ENCODE measurements around the gene BACH2. TPM values are rescaled to one million over a fixed set of nuclear protein-coding genes. Genes with fewer than 3 reads are reported as not detected.

BACH2 gene
- total and polyA plus RNA-seq, 10 of the 15 experiments (the other 5 are each of a cell fraction or from before 2014, with no cell fraction given) = 0.03 to 0.28 (median 0.04) TPM; not detected in 3

DNA sequence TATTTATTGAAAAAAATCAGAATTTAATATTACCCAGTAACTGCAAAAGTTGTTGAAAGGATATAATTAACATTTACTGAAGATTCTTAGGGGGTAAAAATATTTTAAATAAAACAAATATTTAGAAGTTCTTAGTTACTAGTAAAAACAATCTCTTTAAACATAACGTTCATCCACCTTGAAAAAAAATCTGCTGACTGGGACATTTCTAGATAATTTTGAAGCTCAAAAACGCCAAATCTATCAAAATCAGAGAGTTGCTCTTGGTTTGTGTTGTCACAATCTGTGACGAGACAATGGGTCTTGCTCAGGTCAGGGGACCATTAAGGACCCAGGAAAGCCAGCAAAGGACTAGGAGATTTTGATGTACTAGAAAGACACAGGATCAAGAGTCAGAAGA lies 177.0 kb downstream of the BACH2 start (continued):
- TF ChIP-seq, protein P1, sequence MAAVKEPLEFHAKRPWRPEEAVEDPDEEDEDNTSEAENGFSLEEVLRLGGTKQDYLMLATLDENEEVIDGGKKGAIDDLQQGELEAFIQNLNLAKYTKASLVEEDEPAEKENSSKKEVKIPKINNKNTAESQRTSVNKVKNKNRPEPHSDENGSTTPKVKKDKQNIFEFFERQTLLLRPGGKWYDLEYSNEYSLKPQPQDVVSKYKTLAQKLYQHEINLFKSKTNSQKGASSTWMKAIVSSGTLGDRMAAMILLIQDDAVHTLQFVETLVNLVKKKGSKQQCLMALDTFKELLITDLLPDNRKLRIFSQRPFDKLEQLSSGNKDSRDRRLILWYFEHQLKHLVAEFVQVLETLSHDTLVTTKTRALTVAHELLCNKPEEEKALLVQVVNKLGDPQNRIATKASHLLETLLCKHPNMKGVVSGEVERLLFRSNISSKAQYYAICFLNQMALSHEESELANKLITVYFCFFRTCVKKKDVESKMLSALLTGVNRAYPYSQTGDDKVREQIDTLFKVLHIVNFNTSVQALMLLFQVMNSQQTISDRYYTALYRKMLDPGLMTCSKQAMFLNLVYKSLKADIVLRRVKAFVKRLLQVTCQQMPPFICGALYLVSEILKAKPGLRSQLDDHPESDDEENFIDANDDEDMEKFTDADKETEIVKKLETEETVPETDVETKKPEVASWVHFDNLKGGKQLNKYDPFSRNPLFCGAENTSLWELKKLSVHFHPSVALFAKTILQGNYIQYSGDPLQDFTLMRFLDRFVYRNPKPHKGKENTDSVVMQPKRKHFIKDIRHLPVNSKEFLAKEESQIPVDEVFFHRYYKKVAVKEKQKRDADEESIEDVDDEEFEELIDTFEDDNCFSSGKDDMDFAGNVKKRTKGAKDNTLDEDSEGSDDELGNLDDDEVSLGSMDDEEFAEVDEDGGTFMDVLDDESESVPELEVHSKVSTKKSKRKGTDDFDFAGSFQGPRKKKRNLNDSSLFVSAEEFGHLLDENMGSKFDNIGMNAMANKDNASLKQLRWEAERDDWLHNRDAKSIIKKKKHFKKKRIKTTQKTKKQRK (IDR thresholded peaks at IDR 0.05; ENCODE audit: low read depth, low read length) = no peak

DNA sequence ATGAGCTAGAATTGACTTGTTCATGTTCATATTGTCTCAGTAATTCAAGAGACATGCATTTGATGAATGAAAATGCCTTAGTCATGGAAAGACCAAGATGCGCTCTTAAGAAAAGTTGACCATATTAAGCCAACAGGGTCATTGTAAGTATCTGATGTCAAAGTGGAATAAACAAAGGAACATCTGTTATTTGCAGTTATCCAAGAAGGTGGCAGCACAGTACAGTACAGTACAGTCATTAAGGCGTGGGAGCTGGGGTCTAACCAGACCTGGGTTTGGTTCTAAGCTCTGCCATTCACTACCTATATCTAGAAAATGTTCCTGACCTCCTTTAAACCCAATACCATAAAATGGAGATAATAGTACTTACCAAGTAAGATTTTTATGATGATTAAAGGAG lies 178.1 kb downstream of the BACH2 start:
- H3K79me2 ChIP-seq (ENCODE audit: control insufficient read depth, insufficient read depth, low read length) = no peaks in the 10 kb centered on the region
- DNase-seq (ENCODE audit: low read depth, low spot score) = no peak
- H2AFZ ChIP-seq (ENCODE audit: control insufficient read depth, low read depth, low read length) = no peak overlapping the region
- ATAC-seq = no peak
- no peak for FAIRE-seq
- intact Hi-C loops (cut with micrococcal nuclease; ENCODE audit: unreplicated experiment) = no loop called here
- no peak overlapping the region for H3K4me3 ChIP-seq
- no peak overlapping the region for H3K9ac ChIP-seq (ENCODE audit: control insufficient read depth, insufficient read depth, low read length)
- no peaks in the 10 kb centered on the region for H4K20me1 ChIP-seq (ENCODE audit: control insufficient read depth, insufficient read depth)
- no peak overlapping the region for H3K27ac ChIP-seq (ENCODE audit: control insufficient read depth, insufficient read depth)
- peaks cover 3% of the 10 kb centered on the region; the same call in 1 of the 3 replicates for H3K9me3 ChIP-seq (replicated peaks; ENCODE audit: control insufficient read depth, insufficient read depth, low read length)
- H3K27me3 ChIP-seq (replicated peaks in 1 of 2; ENCODE audit: control insufficient read depth in 2 of 2, insufficient read depth in 2 of 2, low read length in 1 of 2) = no peaks in the 10 kb centered on the region
- SMC1A ChIA-PET (ENCODE audit: uncharacterized antibody, unreplicated experiment) = interaction anchor here (1.2 to 1.9 kb wide), 2 partner anchors 9 to 25 kb away, joined by 3 to 4 read pairs; no protein-coding TSS in a partner anchor
- in situ Hi-C loops (cut with MboI) = no loop called here
- H3K4me2 ChIP-seq (ENCODE audit: control insufficient read depth, insufficient read depth) = no peak overlapping the region
- CTCF ChIA-PET = interaction anchor here (0.6 to 0.8 kb wide), 2 partner anchors 174 to 360 kb away, joined by 3 read pairs; no protein-coding TSS in a partner anchor
- TF ChIP-seq POLR2AphosphoS2 (IDR thresholded peaks at IDR 0.05; ENCODE audit: low read depth, low read length) = no peak
- TF ChIP-seq RELA (IDR thresholded peaks at IDR 0.05; ENCODE audit: borderline replicate concordance, partially characterized antibody) = no peak
- no peak for TF ChIP-seq PAX8 (IDR thresholded peaks at IDR 0.05)
- TF ChIP-seq BACH1 (IDR thresholded peaks at IDR 0.05; ENCODE audit: borderline replicate concordance) = no peak
- TF ChIP-seq YY1 (IDR thresholded peaks at IDR 0.05; ENCODE audit: low read depth, low read length) = no peak
- TF ChIP-seq GATAD2B (conservative IDR thresholded peaks at IDR 0.05; ENCODE audit: low read depth) = no peak
- TF ChIP-seq SUZ12 (IDR thresholded peaks at IDR 0.05; ENCODE audit: unreplicated experiment) = no peak
- TF ChIP-seq SUPT20H (IDR thresholded peaks at IDR 0.05; ENCODE audit: borderline replicate concordance, control insufficient read depth, low read depth, low read length) = no peak
- no peak for TF ChIP-seq TAF1 (IDR thresholded peaks at IDR 0.05; ENCODE audit: borderline replicate concordance, low read depth, low read length)
- no peak for TF ChIP-seq ZBED1 (IDR thresholded peaks at IDR 0.05; ENCODE audit: borderline replicate concordance)
- TF ChIP-seq CREB1 (IDR thresholded peaks at IDR 0.05; ENCODE audit: low read depth) = no peak
- no peak for TF ChIP-seq POU2F2 (IDR thresholded peaks at IDR 0.05; ENCODE audit: borderline replicate concordance, low read depth, low read length)
- no peak for TF ChIP-seq BHLHE40 (IDR thresholded peaks at IDR 0.05; ENCODE audit: borderline replicate concordance in 1 of 2, low read depth in 2 of 2, low read length in 1 of 2)
- TF ChIP-seq, protein P2, sequence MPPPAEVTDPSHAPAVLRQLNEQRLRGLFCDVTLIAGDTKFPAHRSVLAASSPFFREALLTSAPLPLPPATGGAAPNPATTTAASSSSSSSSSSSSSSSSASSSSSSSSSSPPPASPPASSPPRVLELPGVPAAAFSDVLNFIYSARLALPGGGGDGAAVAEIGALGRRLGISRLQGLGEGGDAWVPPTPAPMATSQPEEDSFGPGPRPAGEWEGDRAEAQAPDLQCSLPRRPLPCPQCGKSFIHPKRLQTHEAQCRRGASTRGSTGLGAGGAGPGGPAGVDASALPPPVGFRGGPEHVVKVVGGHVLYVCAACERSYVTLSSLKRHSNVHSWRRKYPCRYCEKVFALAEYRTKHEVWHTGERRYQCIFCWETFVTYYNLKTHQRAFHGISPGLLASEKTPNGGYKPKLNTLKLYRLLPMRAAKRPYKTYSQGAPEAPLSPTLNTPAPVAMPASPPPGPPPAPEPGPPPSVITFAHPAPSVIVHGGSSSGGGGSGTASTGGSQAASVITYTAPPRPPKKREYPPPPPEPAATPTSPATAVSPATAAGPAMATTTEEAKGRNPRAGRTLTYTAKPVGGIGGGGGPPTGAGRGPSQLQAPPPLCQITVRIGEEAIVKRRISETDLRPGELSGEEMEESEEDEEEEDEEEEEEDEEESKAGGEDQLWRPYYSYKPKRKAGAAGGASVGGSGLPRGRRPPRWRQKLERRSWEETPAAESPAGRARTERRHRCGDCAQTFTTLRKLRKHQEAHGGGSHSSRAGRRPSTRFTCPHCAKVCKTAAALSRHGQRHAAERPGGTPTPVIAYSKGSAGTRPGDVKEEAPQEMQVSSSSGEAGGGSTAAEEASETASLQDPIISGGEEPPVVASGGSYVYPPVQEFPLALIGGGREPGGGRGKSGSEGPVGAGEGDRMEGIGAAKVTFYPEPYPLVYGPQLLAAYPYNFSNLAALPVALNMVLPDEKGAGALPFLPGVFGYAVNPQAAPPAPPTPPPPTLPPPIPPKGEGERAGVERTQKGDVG (CRISPR knock-in tag; IDR thresholded peaks at IDR 0.05) = no peak
- no peak for TF ChIP-seq EED (IDR thresholded peaks at IDR 0.05; ENCODE audit: low read depth)
- no peak for TF ChIP-seq ETV6 (conservative IDR thresholded peaks at IDR 0.05 in 1 of 2, IDR thresholded peaks at IDR 0.05 in 1 of 2; ENCODE audit: borderline replicate concordance in 1 of 2, low read depth in 1 of 2)
- TF ChIP-seq SIN3A (IDR thresholded peaks at IDR 0.05; ENCODE audit: low read depth, low read length) = no peak
- H3K4me1 ChIP-seq (ENCODE audit: control insufficient read depth, insufficient read depth, low read length) = no peaks in the 10 kb centered on the region; the same call in 1 of the 2 replicates
- BruUV-seq (replicated peaks) = no TSS peak
- H3K36me3 ChIP-seq (ENCODE audit: control insufficient read depth in 2 of 2, insufficient read depth in 2 of 2, low read length in 1 of 2) = no peaks in the 10 kb centered on the region
- RAD21 ChIA-PET (ENCODE audit: unreplicated experiment) = no interaction called here
- WGBS (ENCODE audit: insufficient coverage, insufficient replicate concordance, low lambda C conversion rate, missing lambda C conversion rate) = 50% methylated on average over 2 of the region's 2 CpGs
- POLR2A ChIA-PET = no interaction called here
